K562 (cell line): Measurements from ENCODE around the gene CYB5B. TPM values are rescaled to one million over a fixed set of nuclear protein-coding genes. Genes with fewer than 3 reads are reported as not detected.

Experiments
- BCOR ChIP-seq: fragments of 450-650 bp; IDR thresholded peaks from 2 replicates; pipeline ENCODE4 v1.6.1; 2016
- BRF1 ChIP-seq: IDR thresholded peaks from 3 replicates; pipeline ENCODE4 v1.6.1; 2011; ENCODE audit warnings: borderline replicate concordance, mild to moderate bottlenecking; ENCODE audit not compliant: insufficient read length; ENCODE audit errors: extremely low read depth
- CBX3 ChIP-seq, 2 experiments: IDR thresholded peaks; 1 replicate in 1 of 2; 2 replicates in 1 of 2; pipeline ENCODE4 v1.6.1; 2012; ENCODE audit warnings: inconsistent platforms in 2 of 2, low read length in 2 of 2, borderline replicate concordance in 1 of 2, control low read depth in 1 of 2
- EGR1 ChIP-seq: fragments of 450-650 bp; conservative IDR thresholded peaks from 2 replicates; pipeline ENCODE4 v1.6.1; 2017; ENCODE audit warnings: mild to moderate bottlenecking
- ELF2 ChIP-seq: fragments of 250-450 bp; sonication (Bioruptor Pico); IDR thresholded peaks from 2 replicates; pipeline ENCODE4 v1.5.0; 2021; ENCODE audit warnings: mild to moderate bottlenecking
- ESRRB ChIP-seq: fragments of 250-450 bp; sonication (Bioruptor Pico); IDR thresholded peaks from 2 replicates; pipeline ENCODE4 v1.5.0; 2020; ENCODE audit warnings: mild to moderate bottlenecking, moderate library complexity, borderline replicate concordance
- FOS ChIP-seq: IDR thresholded peaks from 3 replicates; pipeline ENCODE4 v1.6.1; 2011; ENCODE audit not compliant: insufficient read length; ENCODE audit errors: extremely low read depth
- HNRNPUL1 ChIP-seq: fragments of 200-400 bp; formaldehyde crosslinking; IDR thresholded peaks from 2 replicates; pipeline ENCODE4 v1.6.1; 2017; ENCODE audit warnings: low read length
- KLF6 ChIP-seq: fragments of 250-450 bp; sonication (Bioruptor Pico); IDR thresholded peaks from 2 replicates; pipeline ENCODE4 v1.4.0; 2020; ENCODE audit warnings: mild to moderate bottlenecking, moderate library complexity, borderline replicate concordance
- RBM25 ChIP-seq: fragments of 200-400 bp; formaldehyde crosslinking; IDR thresholded peaks from 2 replicates; pipeline ENCODE4 v1.6.1; 2018; ENCODE audit warnings: low read length, low read depth, moderate library complexity; ENCODE audit not compliant: severe bottlenecking
- SRSF3 ChIP-seq: fragments of 200-400 bp; formaldehyde crosslinking; IDR thresholded peaks from 2 replicates; pipeline ENCODE4 v1.6.1; 2016; ENCODE audit warnings: mild to moderate bottlenecking, low read length, moderate library complexity; ENCODE audit not compliant: insufficient read depth
- TSC22D4 ChIP-seq: fragments of 450-650 bp; IDR thresholded peaks from 2 replicates; pipeline ENCODE4 v1.6.1; 2016; ENCODE audit warnings: missing genetic modification characterization, missing biosample characterization, control low read depth
- ZNF512 ChIP-seq: IDR thresholded peaks from 2 replicates; pipeline ENCODE4 v1.6.1; 2016; ENCODE audit warnings: missing genetic modification characterization, missing compliant biosample characterization
- polyA plus RNA-seq, 8 experiments: library from polyadenylated mRNA; depleted of rRNA in 4 of 8; stranded (reverse) in 5 of 8; unstranded in 3 of 8; fragments of >200 nt; fragmentation: Nextera tagmentation in 2 of 8; fragmentation: Illumina TruSeq in 1 of 8; extraction: Ambion mirVana in 2 of 8; extraction: Trizol in 1 of 8; gene quantifications; 2 replicates each; pipeline versions ENCODE4 v1.2.1 to v1.2.3, GENCODE V29; 2011 to 2014; ENCODE audit warnings: inconsistent platforms in 1 of 8, missing spikeins in 1 of 8
- total RNA-seq, 7 experiments: library from RNA; depleted of rRNA in 6 of 7; stranded (reverse); fragments of >200 nt in 6 of 7; fragmentation: Illumina TruSeq in 2 of 7; extraction: Trizol in 2 of 7; gene quantifications; 2 replicates each; pipeline versions ENCODE4 v1.2.1 to v1.2.3, GENCODE V29; 2011 to 2021; ENCODE audit warnings: low replicate concordance in 1 of 7
- TF ChIP-seq, protein P1 (sequence below): fragments of 450-650 bp; IDR thresholded peaks from 2 replicates; pipeline ENCODE4 v1.6.1; 2017; ENCODE audit warnings: antibody characterized with exemption, mild to moderate bottlenecking
- TF ChIP-seq, protein P2 (sequence below): sonication (generic); formaldehyde crosslinking; IDR thresholded peaks from 2 replicates; pipeline ENCODE4 v1.8.1; 2023; ENCODE audit warnings: missing genetic modification reagents, mild to moderate bottlenecking, borderline replicate concordance

The CYB5B gene
- total and polyA plus RNA-seq, 9 of the 15 experiments (the other 6 are each of a cell fraction or from before 2014, with no cell fraction given), result 29.9 to 274 (median 136) TPM

GRCh38 chr16:69424053-69424934 is at the start of gene CYB5B (continued):
- TF ChIP-seq ZNF512 (tag) (no peak), ELF2 (CRISPR knock-in tag) (peak; percentile 51; the same call in 1 of the 2 replicates), FOS (peak; percentile 89), RBM25 (peak; percentile 50), SRSF3 (no peak), BRF1 (no peak), KLF6 (no peak), TSC22D4 (tag) (no peak), EGR1 (peak; percentile 60), CBX3 (IDR thresholded peaks at IDR 0.05; ENCODE audit: borderline replicate concordance in 1 of 2, low read length in 2 of 2) (peak in 1 of 2 experiments; percentile 84; a peak in 2 of 3 replicates), ESRRB (CRISPR knock-in tag) (no peak), HNRNPUL1 (no peak), BCOR (peak; percentile 90)
- TF ChIP-seq, protein P1, sequence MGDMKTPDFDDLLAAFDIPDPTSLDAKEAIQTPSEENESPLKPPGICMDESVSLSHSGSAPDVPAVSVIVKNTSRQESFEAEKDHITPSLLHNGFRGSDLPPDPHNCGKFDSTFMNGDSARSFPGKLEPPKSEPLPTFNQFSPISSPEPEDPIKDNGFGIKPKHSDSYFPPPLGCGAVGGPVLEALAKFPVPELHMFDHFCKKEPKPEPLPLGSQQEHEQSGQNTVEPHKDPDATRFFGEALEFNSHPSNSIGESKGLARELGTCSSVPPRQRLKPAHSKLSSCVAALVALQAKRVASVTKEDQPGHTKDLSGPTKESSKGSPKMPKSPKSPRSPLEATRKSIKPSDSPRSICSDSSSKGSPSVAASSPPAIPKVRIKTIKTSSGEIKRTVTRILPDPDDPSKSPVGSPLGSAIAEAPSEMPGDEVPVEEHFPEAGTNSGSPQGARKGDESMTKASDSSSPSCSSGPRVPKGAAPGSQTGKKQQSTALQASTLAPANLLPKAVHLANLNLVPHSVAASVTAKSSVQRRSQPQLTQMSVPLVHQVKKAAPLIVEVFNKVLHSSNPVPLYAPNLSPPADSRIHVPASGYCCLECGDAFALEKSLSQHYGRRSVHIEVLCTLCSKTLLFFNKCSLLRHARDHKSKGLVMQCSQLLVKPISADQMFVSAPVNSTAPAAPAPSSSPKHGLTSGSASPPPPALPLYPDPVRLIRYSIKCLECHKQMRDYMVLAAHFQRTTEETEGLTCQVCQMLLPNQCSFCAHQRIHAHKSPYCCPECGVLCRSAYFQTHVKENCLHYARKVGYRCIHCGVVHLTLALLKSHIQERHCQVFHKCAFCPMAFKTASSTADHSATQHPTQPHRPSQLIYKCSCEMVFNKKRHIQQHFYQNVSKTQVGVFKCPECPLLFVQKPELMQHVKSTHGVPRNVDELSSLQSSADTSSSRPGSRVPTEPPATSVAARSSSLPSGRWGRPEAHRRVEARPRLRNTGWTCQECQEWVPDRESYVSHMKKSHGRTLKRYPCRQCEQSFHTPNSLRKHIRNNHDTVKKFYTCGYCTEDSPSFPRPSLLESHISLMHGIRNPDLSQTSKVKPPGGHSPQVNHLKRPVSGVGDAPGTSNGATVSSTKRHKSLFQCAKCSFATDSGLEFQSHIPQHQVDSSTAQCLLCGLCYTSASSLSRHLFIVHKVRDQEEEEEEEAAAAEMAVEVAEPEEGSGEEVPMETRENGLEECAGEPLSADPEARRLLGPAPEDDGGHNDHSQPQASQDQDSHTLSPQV, result no peak
- TF ChIP-seq, protein P2, sequence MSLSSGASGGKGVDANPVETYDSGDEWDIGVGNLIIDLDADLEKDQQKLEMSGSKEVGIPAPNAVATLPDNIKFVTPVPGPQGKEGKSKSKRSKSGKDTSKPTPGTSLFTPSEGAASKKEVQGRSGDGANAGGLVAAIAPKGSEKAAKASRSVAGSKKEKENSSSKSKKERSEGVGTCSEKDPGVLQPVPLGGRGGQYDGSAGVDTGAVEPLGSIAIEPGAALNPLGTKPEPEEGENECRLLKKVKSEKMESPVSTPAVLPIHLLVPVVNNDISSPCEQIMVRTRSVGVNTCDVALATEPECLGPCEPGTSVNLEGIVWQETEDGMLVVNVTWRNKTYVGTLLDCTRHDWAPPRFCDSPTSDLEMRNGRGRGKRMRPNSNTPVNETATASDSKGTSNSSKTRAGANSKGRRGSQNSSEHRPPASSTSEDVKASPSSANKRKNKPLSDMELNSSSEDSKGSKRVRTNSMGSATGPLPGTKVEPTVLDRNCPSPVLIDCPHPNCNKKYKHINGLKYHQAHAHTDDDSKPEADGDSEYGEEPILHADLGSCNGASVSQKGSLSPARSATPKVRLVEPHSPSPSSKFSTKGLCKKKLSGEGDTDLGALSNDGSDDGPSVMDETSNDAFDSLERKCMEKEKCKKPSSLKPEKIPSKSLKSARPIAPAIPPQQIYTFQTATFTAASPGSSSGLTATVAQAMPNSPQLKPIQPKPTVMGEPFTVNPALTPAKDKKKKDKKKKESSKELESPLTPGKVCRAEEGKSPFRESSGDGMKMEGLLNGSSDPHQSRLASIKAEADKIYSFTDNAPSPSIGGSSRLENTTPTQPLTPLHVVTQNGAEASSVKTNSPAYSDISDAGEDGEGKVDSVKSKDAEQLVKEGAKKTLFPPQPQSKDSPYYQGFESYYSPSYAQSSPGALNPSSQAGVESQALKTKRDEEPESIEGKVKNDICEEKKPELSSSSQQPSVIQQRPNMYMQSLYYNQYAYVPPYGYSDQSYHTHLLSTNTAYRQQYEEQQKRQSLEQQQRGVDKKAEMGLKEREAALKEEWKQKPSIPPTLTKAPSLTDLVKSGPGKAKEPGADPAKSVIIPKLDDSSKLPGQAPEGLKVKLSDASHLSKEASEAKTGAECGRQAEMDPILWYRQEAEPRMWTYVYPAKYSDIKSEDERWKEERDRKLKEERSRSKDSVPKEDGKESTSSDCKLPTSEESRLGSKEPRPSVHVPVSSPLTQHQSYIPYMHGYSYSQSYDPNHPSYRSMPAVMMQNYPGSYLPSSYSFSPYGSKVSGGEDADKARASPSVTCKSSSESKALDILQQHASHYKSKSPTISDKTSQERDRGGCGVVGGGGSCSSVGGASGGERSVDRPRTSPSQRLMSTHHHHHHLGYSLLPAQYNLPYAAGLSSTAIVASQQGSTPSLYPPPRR (CRISPR knock-in tag), result no peak
